K562 (cell line): ENCODE measurements around the gene EMC8. TPM values are rescaled to one million over a fixed set of nuclear protein-coding genes. Genes with fewer than 3 reads are reported as not detected.

Experiments used
- ATAC-seq: fragments of 200-7000 bp; cut with Tn5 transposase; 3 replicates; pipeline ENCODE4 v1.9.1; 2020; ENCODE audit warnings: moderate library complexity
- BruUV-seq: library from RNA; stranded (reverse); fragments of 400-500 nt; replicated peaks from 2 replicates; lab custom pipeline; 2021; lab: Mats Ljungman, UMichigan
- CTCF ChIA-PET: fragments of 300-600 bp; formaldehyde crosslinking; extraction: SDS; loops from one replicate; lab custom pipeline; 2021; ENCODE audit warnings: low intra/inter-chr PET ratio; lab: Yijun Ruan, JAX
- POLR2A ChIA-PET: fragments of 300-600, 350-650 bp; sonication (Branson Sonifier 250); formaldehyde crosslinking; extraction: SDS; loops from one replicate; lab custom pipeline; 2021; ENCODE audit warnings: antibody characterized with exemption, inconsistent platforms; lab: Yijun Ruan, JAX
- DNase-seq, 4 experiments: peaks; one replicate each; pipeline versions ENCODE4 v3.0.0 to v3.0.0-alpha.2; 2011 to 2018; ENCODE audit warnings: low spot score in 3 of 4, mixed read lengths in 3 of 4; ENCODE audit errors: extremely low read depth in 1 of 4
- FAIRE-seq: peaks from 2 replicates; lab custom pipeline; 2011; peaks lifted over from hg19 to GRCh38; lab: Jason Lieb, UNC
- H2AFZ ChIP-seq: 2 replicates; pipeline ENCODE4 v1.6.0; 2011; ENCODE audit warnings: low read depth, low read length, control low read depth, inconsistent platforms
- H3K27ac ChIP-seq: fragments of 200-600 bp; 3 replicates; pipeline ENCODE4 v1.8.0; 2011; ENCODE audit warnings: low read depth, mild to moderate bottlenecking, control low read depth, inconsistent platforms, low read length, moderate library complexity, mixed read lengths; ENCODE audit errors: extremely low read depth
- H3K27me3 ChIP-seq, 2 experiments: fragments of 300-600 bp in 1 of 2; 2 replicates in 1 of 2; 3 replicates in 1 of 2; pipeline versions ENCODE4 v1.6.0 to v1.8.0; 2011; ENCODE audit warnings: inconsistent platforms in 2 of 2, low read length in 2 of 2, mild to moderate bottlenecking in 1 of 2, mixed read lengths in 1 of 2, moderate library complexity in 1 of 2; ENCODE audit not compliant: control insufficient read depth in 2 of 2, insufficient read depth in 2 of 2
- H3K36me3 ChIP-seq: fragments of 300-600 bp; 3 replicates; pipeline ENCODE4 v1.8.0; 2011; ENCODE audit warnings: mild to moderate bottlenecking, low read length, inconsistent platforms; ENCODE audit not compliant: control insufficient read depth, insufficient read depth
- H3K4me1 ChIP-seq, 2 experiments: fragments of 200-600 bp in 1 of 2; replicated peaks in 1 of 2; 2 replicates in 1 of 2; 3 replicates in 1 of 2; pipeline versions ENCODE4 v1.5.1 to v1.8.0; 2011; ENCODE audit warnings: inconsistent platforms in 2 of 2, low read length in 2 of 2, mild to moderate bottlenecking in 1 of 2, mixed read lengths in 1 of 2, moderate library complexity in 1 of 2; ENCODE audit not compliant: control insufficient read depth in 2 of 2, insufficient read depth in 2 of 2
- H3K4me2 ChIP-seq: 2 replicates; pipeline ENCODE4 v1.6.1; 2011; ENCODE audit warnings: low read length, control low read depth, inconsistent platforms, mixed read lengths; ENCODE audit not compliant: insufficient read depth
- H3K4me3 ChIP-seq: fragments of 200-600 bp; sonication (generic), shearing (Covaris generic); 2 replicates; pipeline ENCODE4 v1.5.1; 2016; ENCODE audit warnings: control low read depth, inconsistent platforms
- H3K79me2 ChIP-seq: fragments of 200-600 bp; 3 replicates; pipeline ENCODE4 v1.8.0; 2011; ENCODE audit warnings: low read length, inconsistent platforms; ENCODE audit not compliant: control insufficient read depth, insufficient read depth
- H3K9ac ChIP-seq, 2 experiments: 2 replicates each; pipeline versions ENCODE4 v1.6.0 to v1.6.1; 2011; ENCODE audit warnings: low read depth in 2 of 2, low read length in 2 of 2, control low read depth in 1 of 2, inconsistent platforms in 1 of 2, mild to moderate bottlenecking in 1 of 2, mixed read lengths in 1 of 2; ENCODE audit not compliant: insufficient read depth in 1 of 2
- H3K9me1 ChIP-seq: one replicate; pipeline ENCODE4 v1.6.0; 2011; ENCODE audit warnings: inconsistent platforms, mild to moderate bottlenecking, low read length, moderate library complexity; ENCODE audit not compliant: control insufficient read depth, insufficient read depth
- H3K9me3 ChIP-seq: replicated peaks from 2 replicates; pipeline ENCODE4 v1.5.1; 2011; ENCODE audit warnings: low read depth, low read length, inconsistent platforms; ENCODE audit not compliant: control insufficient read depth, insufficient read depth
- H4K20me1 ChIP-seq: replicated peaks from 2 replicates; pipeline ENCODE4 v1.6.1; 2011; ENCODE audit warnings: low read length, inconsistent platforms, mixed read lengths; ENCODE audit not compliant: control insufficient read depth, insufficient read depth
- CCAR2 ChIP-seq: fragments of 200-400 bp; formaldehyde crosslinking; IDR thresholded peaks from 2 replicates; pipeline ENCODE4 v1.6.1; 2017; ENCODE audit warnings: mild to moderate bottlenecking, low read depth, low read length
- MAFF ChIP-seq: IDR thresholded peaks from 2 replicates; pipeline ENCODE4 v1.6.1; 2012; ENCODE audit warnings: low read length, improper control_type of control experiment
- MCM7 ChIP-seq, 2 experiments: fragments of 450-650 bp; IDR thresholded peaks; 2 replicates each; pipeline ENCODE4 v1.6.1; 2016 to 2018
- MTA1 ChIP-seq: fragments of 450-650 bp; IDR thresholded peaks from 2 replicates; pipeline ENCODE4 v1.6.1; 2017; ENCODE audit warnings: borderline replicate concordance
- ZNF134 ChIP-seq: fragments of 250-450 bp; sonication (Bioruptor Pico); conservative IDR thresholded peaks from 2 replicates; pipeline ENCODE4 v1.4.0; 2020
- WGBS: fragments of 100-300 bp; shearing (Covaris generic); methylation state at CpG from one replicate; pipeline ENCODE4 v1.1.6; 2016; ENCODE audit warnings: low coverage, mixed read lengths; ENCODE audit not compliant: insufficient coverage; ENCODE audit errors: missing lambda C conversion rate; 5-methylcytosine and 5-hydroxymethylcytosine counted together
- in situ Hi-C: fragments of 300-500 bp; cut with MboI; formaldehyde crosslinking; loops from 4 replicates; pipeline ENCODE4 v1.15.0; 2018; ENCODE audit warnings: inconsistent platforms, mixed read lengths
- intact Hi-C: fragments of 100-400 bp; cut with micrococcal nuclease; formaldehyde crosslinking; loops from 2 replicates; pipeline ENCODE4 v1.14.2; 2022
- polyA plus RNA-seq, 8 experiments: library from polyadenylated mRNA; depleted of rRNA in 4 of 8; stranded (reverse) in 5 of 8; unstranded in 3 of 8; fragments of >200 nt; fragmentation: Nextera tagmentation in 2 of 8; fragmentation: Illumina TruSeq in 1 of 8; extraction: Ambion mirVana in 2 of 8; extraction: Trizol in 1 of 8; gene quantifications; 2 replicates each; pipeline versions ENCODE4 v1.2.1 to v1.2.3, GENCODE V29; 2011 to 2014; ENCODE audit warnings: inconsistent platforms in 1 of 8, missing spikeins in 1 of 8
- total RNA-seq, 7 experiments: library from RNA; depleted of rRNA in 6 of 7; stranded (reverse); fragments of >200 nt in 6 of 7; fragmentation: Illumina TruSeq in 2 of 7; extraction: Trizol in 2 of 7; gene quantifications; 2 replicates each; pipeline versions ENCODE4 v1.2.1 to v1.2.3, GENCODE V29; 2011 to 2021; ENCODE audit warnings: low replicate concordance in 1 of 7
- TF ChIP-seq, protein P1 (sequence below), 3 experiments: IDR thresholded peaks in 2 of 3; conservative IDR thresholded peaks in 1 of 3; 2 replicates each; pipeline ENCODE4 v1.5.1; 2011 to 2012; ENCODE audit warnings: low read length in 3 of 3, mild to moderate bottlenecking in 3 of 3, control low read depth in 2 of 3, improper control_type of control experiment in 1 of 3, inconsistent platforms in 1 of 3, low read depth in 1 of 3, mixed read lengths in 1 of 3, moderate library complexity in 1 of 3; ENCODE audit not compliant: insufficient read depth in 2 of 3
- TF ChIP-seq, protein P2 (sequence below): fragments of 450-650 bp; IDR thresholded peaks from 2 replicates; pipeline ENCODE4 v1.6.1; 2016; ENCODE audit warnings: mild to moderate bottlenecking, moderate library complexity

Gene EMC8
- total and polyA plus RNA-seq, 9 of the 15 experiments (the other 6 are each of a cell fraction or from before 2014, with no cell fraction given), result 11.4 to 81.8 (median 48.6) TPM

DNA sequence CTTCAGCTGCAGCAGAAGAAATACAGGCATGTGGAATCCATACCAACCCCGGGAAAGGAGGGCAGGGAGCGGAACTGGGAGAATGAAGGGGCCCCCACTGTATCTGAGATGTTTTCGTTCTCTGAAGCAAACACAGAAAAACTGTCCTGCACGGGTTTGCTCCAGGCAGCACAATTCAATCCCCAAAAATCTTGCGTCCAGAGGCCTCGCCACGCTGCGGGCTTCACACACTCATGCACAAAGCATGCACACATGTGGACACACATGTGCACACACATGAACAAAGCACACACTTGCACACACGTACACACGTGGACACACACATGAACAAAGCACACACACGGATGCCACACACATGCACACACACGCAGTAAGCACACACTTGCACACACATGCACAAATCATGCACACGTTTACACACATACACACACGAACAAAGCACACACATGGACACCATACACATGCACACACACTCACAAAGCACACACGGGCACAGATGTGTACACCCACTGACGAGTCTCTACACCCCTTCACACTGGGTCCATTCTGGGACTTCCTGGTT, 27.4 kb upstream of the EMC8 start (continued):
- no peak for TF ChIP-seq MAFF
- no peak for TF ChIP-seq MCM7 (IDR thresholded peaks at IDR 0.05)
- TF ChIP-seq MTA1, result no peak

DNA sequence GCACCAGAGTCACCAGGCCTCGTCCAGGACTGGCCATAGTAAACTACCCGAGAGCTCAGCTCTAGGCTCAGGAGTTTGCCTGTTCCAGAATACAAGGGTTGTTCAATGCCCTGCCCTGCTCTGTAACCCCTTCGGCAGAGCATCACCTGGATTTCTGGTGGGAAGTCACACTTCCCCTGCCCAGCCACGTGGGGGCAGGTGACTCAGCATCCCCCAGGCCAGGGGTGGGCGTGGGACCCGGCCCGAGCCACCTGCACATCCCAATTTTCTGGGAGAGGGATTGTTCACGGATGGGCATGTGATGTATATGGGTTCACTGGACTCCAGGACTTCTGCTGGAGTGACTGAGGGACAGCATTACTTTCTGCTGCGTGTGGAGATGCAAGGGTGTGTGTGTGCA, 26.0 kb upstream of the EMC8 start:
- Histone ChIP-seq H3K79me2 (no peaks in the 10 kb centered on the region), H3K4me2 (no peak overlapping the region), H3K9ac (no peak overlapping the region), H3K27me3 (peaks cover 11 to 63% of the 10 kb centered on the region in 2 experiments; a peak in 4 of 5 replicates), H4K20me1 (no peaks in the 10 kb centered on the region), H3K4me1 (peaks cover 0 to 7% of the 10 kb centered on the region in 2 experiments; a peak in 1 of 5 replicates), H2AFZ (no peak overlapping the region), H3K36me3 (no peaks in the 10 kb centered on the region), H3K9me1 (no peaks in the 10 kb centered on the region), H3K9me3 (no peaks in the 10 kb centered on the region), H3K4me3 (no peak overlapping the region), H3K27ac (no peak overlapping the region)
- ATAC-seq (no peak), DNase-seq (no peak), FAIRE-seq (no peak)
- ChIA-PET POLR2A (no interaction called here), CTCF (no interaction called here)
- intact Hi-C loops (no loop called here), in situ Hi-C loops (loop anchor here (10.0 kb wide), 1 partner anchor 689 kb away; the partner anchor contains the start of gene FOXF1)
- no TSS peak for BruUV-seq
- 0% methylated on average over 9 of the region's 9 CpGs for WGBS
- TF ChIP-seq, protein P1, sequence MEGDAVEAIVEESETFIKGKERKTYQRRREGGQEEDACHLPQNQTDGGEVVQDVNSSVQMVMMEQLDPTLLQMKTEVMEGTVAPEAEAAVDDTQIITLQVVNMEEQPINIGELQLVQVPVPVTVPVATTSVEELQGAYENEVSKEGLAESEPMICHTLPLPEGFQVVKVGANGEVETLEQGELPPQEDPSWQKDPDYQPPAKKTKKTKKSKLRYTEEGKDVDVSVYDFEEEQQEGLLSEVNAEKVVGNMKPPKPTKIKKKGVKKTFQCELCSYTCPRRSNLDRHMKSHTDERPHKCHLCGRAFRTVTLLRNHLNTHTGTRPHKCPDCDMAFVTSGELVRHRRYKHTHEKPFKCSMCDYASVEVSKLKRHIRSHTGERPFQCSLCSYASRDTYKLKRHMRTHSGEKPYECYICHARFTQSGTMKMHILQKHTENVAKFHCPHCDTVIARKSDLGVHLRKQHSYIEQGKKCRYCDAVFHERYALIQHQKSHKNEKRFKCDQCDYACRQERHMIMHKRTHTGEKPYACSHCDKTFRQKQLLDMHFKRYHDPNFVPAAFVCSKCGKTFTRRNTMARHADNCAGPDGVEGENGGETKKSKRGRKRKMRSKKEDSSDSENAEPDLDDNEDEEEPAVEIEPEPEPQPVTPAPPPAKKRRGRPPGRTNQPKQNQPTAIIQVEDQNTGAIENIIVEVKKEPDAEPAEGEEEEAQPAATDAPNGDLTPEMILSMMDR (IDR thresholded peaks at IDR 0.05 in 2 of 3, conservative IDR thresholded peaks at IDR 0.05 in 1 of 3; ENCODE audit: insufficient read depth in 2 of 3, low read depth in 1 of 3, low read length in 3 of 3), result peak in 1 of 3 experiments; percentile 21; a peak in 2 of 6 replicates
- TF ChIP-seq CCAR2 (no peak), ZNF134 (no peak)
- TF ChIP-seq, protein P2, sequence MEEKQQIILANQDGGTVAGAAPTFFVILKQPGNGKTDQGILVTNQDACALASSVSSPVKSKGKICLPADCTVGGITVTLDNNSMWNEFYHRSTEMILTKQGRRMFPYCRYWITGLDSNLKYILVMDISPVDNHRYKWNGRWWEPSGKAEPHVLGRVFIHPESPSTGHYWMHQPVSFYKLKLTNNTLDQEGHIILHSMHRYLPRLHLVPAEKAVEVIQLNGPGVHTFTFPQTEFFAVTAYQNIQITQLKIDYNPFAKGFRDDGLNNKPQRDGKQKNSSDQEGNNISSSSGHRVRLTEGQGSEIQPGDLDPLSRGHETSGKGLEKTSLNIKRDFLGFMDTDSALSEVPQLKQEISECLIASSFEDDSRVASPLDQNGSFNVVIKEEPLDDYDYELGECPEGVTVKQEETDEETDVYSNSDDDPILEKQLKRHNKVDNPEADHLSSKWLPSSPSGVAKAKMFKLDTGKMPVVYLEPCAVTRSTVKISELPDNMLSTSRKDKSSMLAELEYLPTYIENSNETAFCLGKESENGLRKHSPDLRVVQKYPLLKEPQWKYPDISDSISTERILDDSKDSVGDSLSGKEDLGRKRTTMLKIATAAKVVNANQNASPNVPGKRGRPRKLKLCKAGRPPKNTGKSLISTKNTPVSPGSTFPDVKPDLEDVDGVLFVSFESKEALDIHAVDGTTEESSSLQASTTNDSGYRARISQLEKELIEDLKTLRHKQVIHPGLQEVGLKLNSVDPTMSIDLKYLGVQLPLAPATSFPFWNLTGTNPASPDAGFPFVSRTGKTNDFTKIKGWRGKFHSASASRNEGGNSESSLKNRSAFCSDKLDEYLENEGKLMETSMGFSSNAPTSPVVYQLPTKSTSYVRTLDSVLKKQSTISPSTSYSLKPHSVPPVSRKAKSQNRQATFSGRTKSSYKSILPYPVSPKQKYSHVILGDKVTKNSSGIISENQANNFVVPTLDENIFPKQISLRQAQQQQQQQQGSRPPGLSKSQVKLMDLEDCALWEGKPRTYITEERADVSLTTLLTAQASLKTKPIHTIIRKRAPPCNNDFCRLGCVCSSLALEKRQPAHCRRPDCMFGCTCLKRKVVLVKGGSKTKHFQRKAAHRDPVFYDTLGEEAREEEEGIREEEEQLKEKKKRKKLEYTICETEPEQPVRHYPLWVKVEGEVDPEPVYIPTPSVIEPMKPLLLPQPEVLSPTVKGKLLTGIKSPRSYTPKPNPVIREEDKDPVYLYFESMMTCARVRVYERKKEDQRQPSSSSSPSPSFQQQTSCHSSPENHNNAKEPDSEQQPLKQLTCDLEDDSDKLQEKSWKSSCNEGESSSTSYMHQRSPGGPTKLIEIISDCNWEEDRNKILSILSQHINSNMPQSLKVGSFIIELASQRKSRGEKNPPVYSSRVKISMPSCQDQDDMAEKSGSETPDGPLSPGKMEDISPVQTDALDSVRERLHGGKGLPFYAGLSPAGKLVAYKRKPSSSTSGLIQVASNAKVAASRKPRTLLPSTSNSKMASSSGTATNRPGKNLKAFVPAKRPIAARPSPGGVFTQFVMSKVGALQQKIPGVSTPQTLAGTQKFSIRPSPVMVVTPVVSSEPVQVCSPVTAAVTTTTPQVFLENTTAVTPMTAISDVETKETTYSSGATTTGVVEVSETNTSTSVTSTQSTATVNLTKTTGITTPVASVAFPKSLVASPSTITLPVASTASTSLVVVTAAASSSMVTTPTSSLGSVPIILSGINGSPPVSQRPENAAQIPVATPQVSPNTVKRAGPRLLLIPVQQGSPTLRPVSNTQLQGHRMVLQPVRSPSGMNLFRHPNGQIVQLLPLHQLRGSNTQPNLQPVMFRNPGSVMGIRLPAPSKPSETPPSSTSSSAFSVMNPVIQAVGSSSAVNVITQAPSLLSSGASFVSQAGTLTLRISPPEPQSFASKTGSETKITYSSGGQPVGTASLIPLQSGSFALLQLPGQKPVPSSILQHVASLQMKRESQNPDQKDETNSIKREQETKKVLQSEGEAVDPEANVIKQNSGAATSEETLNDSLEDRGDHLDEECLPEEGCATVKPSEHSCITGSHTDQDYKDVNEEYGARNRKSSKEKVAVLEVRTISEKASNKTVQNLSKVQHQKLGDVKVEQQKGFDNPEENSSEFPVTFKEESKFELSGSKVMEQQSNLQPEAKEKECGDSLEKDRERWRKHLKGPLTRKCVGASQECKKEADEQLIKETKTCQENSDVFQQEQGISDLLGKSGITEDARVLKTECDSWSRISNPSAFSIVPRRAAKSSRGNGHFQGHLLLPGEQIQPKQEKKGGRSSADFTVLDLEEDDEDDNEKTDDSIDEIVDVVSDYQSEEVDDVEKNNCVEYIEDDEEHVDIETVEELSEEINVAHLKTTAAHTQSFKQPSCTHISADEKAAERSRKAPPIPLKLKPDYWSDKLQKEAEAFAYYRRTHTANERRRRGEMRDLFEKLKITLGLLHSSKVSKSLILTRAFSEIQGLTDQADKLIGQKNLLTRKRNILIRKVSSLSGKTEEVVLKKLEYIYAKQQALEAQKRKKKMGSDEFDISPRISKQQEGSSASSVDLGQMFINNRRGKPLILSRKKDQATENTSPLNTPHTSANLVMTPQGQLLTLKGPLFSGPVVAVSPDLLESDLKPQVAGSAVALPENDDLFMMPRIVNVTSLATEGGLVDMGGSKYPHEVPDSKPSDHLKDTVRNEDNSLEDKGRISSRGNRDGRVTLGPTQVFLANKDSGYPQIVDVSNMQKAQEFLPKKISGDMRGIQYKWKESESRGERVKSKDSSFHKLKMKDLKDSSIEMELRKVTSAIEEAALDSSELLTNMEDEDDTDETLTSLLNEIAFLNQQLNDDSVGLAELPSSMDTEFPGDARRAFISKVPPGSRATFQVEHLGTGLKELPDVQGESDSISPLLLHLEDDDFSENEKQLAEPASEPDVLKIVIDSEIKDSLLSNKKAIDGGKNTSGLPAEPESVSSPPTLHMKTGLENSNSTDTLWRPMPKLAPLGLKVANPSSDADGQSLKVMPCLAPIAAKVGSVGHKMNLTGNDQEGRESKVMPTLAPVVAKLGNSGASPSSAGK, result no peak
